DMS79 (cell line): ENCODE data around the gene S100A3.

ENCODE experiments used
- DNase-seq: peaks from one replicate; lab custom pipeline; 2025; lab: John Stamatoyannopoulos, UW

The S100A3 gene

DNA sequence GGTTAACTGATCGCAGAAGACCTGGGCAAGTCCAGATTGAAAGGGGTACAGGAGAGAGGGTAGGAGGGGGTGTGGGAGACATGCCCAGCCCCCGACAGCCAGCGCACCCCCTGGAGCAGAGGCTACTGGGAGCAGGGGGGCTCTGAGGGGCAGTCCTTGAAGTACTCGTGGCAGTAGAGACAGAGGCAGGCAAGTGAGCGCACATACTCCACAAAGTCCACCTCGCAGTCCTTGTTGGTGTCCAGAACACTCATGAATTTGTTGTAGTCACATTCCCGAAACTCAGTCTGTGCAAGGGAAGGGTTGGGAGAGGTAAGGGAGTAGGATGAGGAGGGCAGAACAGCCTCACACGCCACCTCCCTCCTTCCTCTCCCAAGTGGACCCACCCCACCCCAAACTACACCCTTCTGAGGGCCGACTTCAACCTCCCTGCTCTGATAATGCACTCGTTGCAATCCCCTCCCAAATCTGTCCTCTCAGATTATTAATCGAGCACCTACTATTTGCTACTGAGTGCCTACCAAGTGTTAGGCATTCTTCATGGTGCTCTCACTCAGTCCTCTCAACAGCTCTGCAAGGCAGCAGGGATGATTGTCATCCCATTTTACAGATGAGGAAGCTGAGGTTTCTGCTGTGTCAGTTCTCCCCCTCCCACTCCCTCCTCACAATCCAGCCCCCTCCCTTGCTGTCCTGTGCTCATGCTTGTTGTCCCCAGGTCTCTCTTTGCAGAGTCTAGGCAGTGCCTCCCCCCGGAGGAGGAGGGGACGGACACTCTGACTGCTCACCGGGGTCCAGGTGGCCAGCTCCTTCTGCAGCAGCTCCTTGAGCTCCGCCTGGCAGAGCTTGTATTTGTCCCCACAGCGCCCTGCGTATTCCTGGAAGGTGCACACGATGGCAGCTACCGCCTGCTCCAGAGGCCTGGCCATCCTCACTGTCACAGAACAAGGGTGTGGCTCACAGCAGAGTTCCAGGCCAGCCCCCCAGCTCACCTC, 1.2 kb downstream of the S100A3 start:
- DNase-seq: no peak

- peak; percentile 75 for DNase-seq
Measured at GRCh38 chr1:153546796-153547559, 2.1 kb downstream of the S100A3 start.

DNA sequence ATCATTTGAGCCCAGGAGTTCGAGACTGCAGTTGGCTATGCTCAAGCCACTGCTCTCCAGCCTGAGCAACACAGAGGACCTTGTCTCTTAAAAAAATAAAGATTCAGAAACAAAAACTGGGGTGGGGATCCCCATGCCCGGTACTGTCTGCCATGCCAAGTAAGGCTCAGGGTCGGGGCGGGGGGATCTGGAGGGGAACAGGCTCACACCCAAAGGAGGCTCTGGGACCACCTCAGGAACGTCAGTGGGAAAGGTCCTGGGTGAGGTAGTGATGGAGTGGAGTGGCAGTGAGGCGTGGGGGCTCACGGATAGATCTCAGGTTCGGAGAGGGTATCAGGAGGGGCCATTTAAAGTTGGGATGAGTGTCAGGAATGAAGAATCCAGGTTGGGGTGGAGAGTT, 2.7 kb downstream of the S100A3 start:
- no peak for DNase-seq

DNA sequence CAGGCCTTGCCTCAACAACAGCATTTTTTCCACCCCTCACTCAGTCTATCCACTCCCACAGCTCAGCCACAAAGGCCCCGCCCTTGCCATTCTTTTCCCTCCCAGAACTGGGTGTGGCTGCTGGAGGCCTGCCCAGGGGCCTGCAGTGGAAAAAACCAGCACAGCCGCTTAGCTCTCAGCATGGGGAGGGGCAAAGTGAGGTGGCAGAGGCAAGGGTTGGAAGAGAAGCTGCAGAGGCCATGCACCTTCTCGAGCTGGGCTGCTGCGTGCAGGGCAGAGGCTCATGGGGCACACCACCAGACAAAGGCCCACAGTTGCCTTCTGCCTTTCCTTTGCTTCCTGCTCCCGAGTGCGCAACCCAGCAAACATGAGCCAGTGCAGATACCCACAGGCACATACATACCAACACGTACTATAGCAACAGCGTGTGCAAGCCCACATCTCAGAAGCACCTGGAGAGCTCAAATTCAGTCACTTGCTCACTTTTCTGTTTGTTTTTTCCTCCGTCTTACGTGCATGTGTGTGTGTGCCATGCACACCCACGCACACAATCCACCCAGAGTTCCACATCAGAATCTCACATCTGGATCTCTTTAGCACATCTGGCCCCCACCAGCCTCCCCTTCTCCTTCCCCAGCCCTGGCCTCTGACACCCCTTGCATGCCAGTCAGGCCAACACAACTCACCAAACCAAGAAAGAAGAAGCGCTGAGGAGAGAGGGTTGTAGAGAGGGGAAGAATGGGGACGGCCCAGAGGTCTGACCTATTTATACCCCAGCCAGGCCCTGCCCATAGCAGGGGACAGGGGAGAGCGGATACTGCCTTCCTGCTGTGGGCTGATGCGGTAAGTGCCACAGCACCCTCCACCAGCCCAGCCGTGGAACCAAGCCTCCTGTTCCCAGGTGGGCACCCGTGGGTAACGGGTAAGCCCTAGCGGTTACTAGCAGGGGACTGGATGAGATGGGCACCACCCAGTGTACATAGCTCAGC, 3.7 kb downstream of the S100A3 start, which contains the start of gene S100A4:
Gene S100A4, minus strand, starts transcription at position 740 of the 989 bp plus-strand sequence. CDS start 1,012 bp downstream, outside the sequence.
- DNase-seq: peak; percentile 92

- DNase-seq: no peak
Measured at GRCh38 chr1:153544453-153545066, 4.5 kb downstream of the S100A3 start.

- DNase-seq: no peak
Measured at GRCh38 chr1:153543736-153544135, 5.3 kb downstream of the S100A3 start.

DNA sequence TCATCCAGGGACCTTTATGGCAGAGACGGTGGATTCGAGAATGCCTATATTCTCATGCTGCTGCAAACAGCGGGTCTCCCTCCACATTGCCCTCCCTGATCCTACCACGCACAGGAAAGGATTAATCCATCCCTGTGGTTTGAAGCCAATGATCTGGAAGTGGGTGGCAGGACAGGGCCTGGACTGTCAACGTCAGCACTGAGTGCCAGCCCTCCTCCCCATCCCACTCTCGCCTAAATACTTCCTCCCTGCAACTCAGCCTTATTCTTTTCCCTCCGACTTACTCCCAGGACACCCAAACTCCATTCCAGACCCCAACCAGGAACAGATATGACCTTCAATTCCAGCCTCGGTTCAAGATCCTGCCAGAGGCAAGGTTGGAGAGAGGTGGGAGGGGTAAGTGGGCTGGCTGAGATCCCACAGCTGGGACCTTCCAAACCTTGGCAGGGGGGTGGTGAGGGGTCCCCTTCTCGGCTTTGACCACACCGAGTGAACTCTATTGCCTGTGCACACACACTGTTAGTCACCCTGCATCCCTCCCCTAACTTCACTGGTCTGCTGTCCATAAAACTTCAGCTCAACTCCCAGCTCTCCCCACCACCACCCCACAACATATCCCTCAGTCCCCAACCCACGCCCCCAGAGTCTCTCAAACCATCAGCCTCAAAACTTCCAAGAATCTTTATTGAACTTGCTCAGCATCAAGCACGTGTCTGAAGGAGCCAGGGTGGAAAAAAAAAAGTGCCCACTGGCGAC, 5.9 kb downstream of the S100A3 start:
- no peak for DNase-seq

DNA sequence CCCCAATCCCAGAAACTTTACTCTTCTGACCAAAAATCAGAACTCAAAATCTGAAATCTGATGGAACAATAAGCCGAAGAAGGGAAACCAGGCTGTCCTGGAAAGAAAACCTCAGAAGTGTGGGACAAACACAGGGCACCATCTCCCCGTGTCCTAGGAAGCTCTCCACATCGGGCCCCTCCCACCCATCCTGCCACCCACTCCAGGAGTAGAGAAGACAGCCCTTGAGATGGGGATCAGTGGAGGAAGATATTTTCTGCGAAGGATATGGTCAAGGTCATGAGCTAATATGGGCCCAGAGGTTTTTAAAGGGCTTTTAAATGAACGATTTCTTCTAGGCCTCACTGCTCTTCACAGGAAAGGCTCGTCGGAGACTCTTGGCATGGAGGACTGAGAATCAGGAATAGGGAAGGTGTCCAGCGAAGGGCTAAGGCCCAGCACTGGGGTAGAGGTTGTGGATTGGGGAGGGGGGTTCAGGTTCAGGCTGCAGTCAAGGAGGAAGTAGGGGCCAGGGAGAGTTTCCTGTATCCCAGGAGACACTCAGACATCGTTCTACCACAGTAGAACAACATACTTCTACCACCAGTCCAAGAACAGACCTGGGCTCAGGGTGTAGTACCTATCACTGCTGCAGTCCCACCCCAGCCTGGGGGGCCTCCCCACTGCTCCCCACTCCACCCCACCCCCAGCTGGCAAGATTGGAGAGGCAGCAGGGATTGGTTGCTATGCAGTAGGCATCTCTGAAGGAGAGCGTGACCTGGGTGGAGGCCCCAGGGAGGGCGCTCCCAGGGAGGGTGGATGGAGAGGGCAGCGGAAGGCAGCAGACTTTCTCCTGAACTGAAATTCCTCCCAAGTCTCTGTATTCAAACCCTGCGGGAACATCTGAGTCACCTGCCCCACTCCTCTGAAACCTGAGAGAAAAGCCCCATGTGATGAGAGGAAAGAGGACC, 7.1 kb downstream of the S100A3 start:
- no peak for DNase-seq

DNA sequence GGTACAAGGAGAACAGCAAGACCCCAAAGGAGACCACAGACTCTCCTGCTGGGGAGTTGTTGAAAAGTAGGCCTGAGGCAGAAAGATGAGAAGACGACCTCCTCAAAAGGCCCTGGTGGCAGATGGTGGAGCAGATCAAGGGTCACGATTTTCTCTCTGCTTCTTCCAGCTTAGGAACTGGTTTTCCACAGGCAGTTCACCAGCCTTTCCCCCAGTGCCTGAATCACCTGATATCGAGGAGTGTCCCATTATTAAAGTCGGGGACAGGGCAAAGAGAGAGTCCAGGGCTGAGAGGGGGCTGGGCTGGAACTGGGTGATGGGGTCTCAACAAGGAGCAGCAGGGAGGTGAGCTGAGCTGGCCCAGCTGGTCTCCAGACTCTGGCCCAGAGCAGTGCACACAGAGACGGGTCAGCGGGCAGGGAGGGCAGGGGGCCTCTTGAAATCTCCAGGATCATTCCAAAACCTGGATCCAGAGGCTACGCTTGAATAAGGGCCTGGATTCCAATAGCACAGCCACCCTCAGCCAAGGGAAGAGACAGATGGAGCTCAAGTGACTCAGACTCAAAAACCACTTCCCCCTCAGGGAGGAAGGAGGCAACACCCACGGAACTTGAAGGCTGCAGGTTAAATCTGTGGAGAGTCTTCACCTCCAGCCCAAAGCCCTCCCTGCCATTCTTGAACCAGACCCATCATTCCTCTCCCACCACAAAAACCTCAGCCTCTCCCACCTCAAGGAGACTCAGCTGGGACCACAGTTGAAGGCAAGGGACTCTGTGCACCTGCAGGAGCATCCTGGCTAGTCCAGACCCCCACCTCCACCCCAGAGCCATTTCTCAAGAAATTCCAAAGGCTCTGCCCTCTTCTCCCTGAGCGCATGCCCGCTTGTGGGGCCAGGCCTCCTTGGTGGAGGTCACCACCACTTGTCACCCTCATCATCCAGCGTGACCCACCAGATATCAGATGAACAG, 8.4 kb downstream of the S100A3 start, which contains the start of gene S100A5:
Gene S100A5, minus strand, starts transcription at position 541 of the 968 bp plus-strand sequence. CDS start 743 bp downstream, outside the sequence.
- DNase-seq: no peak

DNA sequence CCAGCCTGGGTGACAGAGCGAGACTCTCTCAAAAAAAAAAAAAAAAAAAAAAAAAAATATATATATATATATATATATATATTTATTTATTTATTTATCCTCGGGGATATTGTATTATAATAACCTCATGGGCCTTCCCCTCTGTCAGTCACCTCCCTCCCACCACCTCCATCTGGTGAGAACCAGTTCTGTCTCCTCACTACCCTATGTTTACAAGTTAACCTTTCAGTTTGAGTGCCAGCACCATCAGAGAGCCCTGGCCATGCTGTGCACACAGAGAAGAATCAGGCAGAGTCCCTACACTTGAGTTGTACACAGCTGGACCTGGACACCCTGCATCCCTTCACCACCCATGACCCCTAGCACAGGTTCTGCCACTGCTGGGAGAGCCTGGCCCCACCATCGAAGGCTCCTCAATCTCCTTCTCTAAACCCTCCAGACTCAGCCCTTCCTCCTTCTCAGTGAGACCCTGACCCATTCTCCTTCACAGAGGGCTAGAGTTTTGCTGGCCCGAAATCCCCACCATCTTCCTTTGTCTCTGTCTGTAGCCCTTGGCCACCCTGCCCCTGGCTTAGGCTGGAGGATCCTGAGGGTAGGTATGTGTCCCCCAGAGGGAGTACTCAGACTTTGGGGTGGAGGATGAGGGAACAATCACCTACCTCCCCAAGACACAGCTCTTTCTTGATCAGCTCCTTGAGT, 9.5 kb downstream of the S100A3 start:
- no peak for DNase-seq

DNA sequence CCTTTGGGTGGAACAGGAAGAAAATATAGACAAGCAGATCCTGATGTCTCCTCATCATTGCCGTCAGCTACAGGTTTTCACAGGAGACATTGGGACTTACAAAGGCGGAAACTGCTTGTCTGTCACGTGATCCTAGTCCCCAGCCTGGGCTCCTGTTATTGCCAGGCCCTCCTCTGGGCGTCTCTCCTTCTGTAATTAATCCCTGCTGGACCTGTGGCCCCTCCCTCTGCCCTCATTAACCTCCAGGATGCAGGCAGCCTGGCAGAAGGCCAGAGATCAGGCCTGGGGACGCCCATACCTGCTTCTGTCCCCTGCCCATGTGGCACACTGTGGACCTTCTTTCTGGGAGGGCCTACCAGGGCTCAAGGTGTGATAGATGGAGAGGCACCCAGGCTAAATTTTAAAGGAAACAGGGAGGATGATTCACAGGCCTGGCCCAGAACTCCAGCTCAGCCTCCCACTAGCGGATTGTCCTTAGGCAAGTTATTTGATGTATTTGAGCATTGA, 10.7 kb downstream of the S100A3 start:
- DNase-seq: no peak

DNA sequence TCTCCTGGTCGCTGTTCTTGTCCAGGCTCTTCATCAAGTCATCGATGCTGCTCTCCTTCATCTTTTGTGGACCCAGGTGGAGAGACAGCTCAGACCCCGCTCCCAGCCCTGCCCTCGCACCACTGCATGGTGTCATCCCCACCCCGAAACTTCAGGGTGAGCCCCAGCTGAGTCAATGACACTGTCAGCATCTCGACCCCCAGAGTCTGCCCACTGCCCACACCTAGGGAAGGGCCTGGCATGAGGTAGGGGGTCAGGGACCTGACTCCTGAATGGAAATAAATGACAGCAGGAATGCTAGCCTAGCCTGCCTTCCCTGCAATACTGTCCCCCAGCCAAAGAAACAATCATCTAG, 11.7 kb downstream of the S100A3 start:
- DNase-seq: no peak

GRCh38 chr1:153536671-153537375, 12.2 kb downstream of the S100A3 start:
- no peak for DNase-seq

GRCh38 chr1:153536012-153536670, 12.9 kb downstream of the S100A3 start:
- peak; percentile 74 for DNase-seq

- DNase-seq: peak; percentile 21
Measured at GRCh38 chr1:153535242-153536011, 13.6 kb downstream of the S100A3 start, which contains the start of gene S100A6. S100A6 (minus strand) TSS chr1:153535991; CDS start chr1:153535339, 652 bp downstream.
